ENCODE measurements around the gene ZNF385A.
"Not testable (repeated sequence)": the region's sequence is repeated elsewhere in the genome, so short reads cannot be mapped to it uniquely, and the experiment has no call there.

Gene ZNF385A

DNA sequence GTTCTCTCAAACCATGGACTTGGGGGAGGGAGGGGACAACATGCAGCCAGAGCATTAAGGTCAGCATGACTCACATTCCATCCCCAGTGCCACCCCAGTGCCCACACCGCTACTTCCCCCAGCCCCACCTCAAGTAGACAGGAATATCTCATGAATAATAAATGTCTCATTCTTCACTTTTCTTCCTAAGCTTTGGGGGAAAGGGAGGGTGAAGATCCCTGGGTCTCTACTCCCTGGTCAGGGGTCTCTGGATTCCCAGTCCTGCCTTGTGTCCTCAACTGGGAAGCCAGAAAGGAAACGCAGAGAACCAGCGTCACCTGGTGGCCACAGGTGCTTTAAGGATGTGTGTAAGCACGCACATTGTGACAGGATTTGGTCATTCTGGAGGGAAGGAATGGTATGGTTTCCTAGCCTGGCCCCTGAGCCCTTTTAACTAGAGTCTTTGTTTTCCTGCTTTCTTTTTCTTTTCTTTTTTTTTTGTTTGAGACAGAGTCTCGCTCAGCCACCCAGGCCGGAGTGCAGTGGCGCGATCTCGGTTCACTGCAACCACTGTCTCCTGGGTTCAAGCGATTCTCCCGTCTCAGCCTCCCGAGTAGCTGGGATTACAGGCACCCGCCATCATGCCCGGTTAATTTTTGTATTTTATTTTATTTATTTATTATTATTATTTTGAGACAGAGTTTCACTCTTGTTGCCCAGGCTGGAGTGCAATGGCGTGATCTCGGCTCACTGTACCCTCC lies 23.6 kb downstream of the ZNF385A start:
- DNase-seq = peak; percentile 71
- in situ Hi-C loops (cut with MboI; ENCODE audit: low pct_unique_long_range_greater_than_20kb, low sequenced_read_pairs) = no loop called here

DNA sequence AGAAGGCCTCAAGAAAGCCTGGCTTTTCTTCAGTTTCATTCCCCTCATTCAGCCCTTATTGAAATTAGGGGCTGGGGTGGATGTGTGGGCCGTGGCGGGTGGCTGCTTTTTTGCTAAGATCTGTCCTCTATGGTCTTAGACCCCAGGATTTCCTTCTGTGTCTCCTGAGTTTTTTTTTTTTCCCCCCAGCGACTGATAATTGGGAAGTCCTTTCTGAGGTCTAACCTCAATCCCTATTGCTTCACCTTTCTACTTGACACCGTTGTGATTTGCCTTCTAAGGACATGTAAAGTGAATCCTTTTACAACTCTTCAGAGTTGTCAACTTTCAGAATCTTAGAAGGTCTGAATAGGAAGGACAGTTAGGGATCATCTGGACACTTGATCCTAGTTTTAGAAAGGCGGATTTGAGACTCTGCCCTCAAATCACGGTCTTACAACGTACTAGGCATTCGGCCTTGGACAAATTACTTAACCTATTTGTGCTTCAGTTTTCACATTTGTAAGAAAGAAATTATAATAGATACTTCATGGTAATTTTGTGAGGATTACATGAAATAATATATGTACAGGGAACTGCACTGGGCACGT lies 24.7 kb downstream of the ZNF385A start:
- in situ Hi-C loops (cut with MboI; ENCODE audit: low pct_unique_long_range_greater_than_20kb, low sequenced_read_pairs) = no loop called here
- DNase-seq = no peak

GRCh38 chr12:54358945-54359761 lies 25.4 kb downstream of the ZNF385A start:
- in situ Hi-C loops (cut with MboI; ENCODE audit: low pct_unique_long_range_greater_than_20kb, low sequenced_read_pairs) = no loop called here
- peak; percentile 98 for DNase-seq

DNA sequence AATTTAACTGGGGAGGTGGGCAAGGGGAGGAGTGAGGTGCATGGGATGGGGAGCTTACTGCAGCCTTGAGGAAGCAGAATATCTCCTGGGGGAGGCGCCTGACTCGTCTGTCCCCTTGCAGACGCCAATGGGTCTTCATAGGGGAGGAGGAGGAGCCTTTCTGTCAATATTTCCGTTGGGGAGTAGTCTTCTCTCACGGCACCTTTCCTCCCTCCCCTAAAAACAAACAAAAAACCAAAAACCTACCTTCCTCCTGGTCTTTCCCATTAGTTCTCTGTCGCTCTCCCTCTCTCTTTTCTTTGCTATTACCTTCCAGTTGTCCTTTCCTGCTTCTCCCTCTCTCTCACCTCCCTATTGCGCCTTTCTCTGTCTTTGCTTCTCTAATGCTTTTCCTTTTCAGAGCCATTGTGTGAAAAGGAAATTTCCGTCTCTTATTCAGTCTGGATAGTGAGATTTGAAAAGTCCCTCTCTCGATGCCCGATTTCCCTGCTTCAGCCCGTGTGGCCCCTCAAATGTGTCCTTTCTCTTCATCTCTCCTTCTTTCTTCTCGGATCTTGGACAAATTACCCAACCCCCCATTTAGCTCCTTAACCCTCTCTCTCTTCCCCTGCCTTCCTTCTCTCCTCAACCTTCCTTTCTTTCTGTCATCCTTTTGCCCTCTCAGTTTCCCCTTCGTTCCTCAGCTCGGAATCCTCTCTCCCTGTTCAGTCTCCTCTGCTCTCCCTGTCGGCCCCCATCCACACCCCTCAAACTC lies 26.2 kb downstream of the ZNF385A start:
- in situ Hi-C loops (cut with MboI; ENCODE audit: low pct_unique_long_range_greater_than_20kb, low sequenced_read_pairs) = no loop called here
- peak; percentile 72 for DNase-seq

- in situ Hi-C loops (cut with MboI; ENCODE audit: low pct_unique_long_range_greater_than_20kb, low sequenced_read_pairs) = no loop called here
- DNase-seq = no peak
These were observed 26.9 kb downstream of the ZNF385A start for GRCh38 chr12:54357506-54358190.

DNA sequence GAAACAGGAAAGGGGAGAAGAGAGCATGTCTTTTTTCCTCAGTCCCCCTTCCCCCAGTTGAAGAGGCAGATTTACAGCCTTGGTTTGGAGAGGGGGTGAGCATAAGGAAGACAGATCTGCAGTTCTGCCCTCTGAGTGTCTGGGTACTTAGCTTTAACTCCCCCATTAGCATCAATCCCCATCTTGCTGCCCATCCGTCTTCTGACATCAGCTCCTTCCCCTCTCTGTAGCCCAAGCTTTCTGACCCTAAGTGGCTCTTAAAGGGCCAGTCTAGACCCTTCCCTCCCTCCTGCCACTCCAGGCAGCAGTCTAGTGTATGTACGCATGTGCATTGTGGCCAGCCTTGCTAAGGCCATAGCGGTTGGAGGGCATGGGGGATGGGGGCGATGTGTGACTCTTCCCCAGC lies 27.6 kb downstream of the ZNF385A start:
- in situ Hi-C loops (cut with MboI; ENCODE audit: low pct_unique_long_range_greater_than_20kb, low sequenced_read_pairs) = no loop called here

DNA sequence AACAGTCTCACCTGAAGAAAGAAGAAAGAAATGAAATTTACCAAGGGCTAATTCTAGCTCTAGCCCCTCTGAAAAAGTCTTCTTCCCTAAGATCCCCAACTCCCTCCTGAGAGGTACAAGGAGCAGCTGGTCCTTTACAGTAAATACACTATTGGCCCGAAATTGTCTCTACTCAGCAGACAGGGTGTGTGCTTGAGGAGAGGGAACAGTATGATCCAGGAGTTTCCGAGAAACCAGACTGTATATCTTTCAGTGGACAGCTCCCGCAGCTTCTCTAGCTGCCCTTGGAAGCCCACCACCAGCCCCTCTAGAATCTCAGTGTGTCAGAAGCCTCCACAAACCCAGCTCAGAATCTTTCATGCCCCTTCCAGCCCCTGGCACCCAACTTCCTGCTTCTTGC lies 28.3 kb downstream of the ZNF385A start:
- DNase-seq = no peak
- in situ Hi-C loops (cut with MboI; ENCODE audit: low pct_unique_long_range_greater_than_20kb, low sequenced_read_pairs) = no loop called here

More for the DNA sequence above, 27.6 kb downstream of the ZNF385A start:
- DNase-seq = no peak

GRCh38 chr12:54355104-54355815 lies 29.3 kb downstream of the ZNF385A start:
- in situ Hi-C loops (cut with MboI; ENCODE audit: low pct_unique_long_range_greater_than_20kb, low sequenced_read_pairs) = no loop called here
- DNase-seq = no peak

DNA sequence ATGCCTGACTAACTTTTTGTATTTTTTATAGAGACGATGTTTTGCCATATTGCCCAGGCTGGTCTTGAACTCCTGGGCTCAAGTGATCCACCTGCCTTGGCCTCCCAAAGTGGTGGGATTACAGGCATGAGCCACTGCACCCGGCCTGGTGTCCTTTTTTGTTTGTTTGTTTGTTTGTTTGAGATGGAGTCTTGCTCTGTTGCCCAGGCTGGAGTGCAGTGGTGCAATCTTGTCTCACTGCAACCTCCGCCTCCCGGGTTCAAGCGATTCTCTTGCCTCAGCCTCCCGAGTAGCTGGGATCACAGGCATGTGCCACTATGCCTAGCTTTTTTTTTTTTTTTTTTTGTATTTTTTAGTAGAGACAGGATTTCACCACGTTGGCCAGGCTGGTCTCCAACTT lies 30.3 kb downstream of the ZNF385A start:
- DNase-seq; in situ Hi-C loops (cut with MboI; ENCODE audit: low pct_unique_long_range_greater_than_20kb, low sequenced_read_pairs): not testable (repeated sequence)

- in situ Hi-C loops (cut with MboI; ENCODE audit: low pct_unique_long_range_greater_than_20kb, low sequenced_read_pairs) = no loop called here
- DNase-seq = no peak
These were observed 31.4 kb downstream of the ZNF385A start for GRCh38 chr12:54352891-54353874.

- in situ Hi-C loops (cut with MboI; ENCODE audit: low pct_unique_long_range_greater_than_20kb, low sequenced_read_pairs) = no loop called here
- DNase-seq = no peak
These were observed 32.5 kb downstream of the ZNF385A start for GRCh38 chr12:54352022-54352531.

- DNase-seq = no peak
- in situ Hi-C loops (cut with MboI; ENCODE audit: low pct_unique_long_range_greater_than_20kb, low sequenced_read_pairs) = no loop called here
These were observed 33.2 kb downstream of the ZNF385A start for GRCh38 chr12:54351341-54351740.

DNA sequence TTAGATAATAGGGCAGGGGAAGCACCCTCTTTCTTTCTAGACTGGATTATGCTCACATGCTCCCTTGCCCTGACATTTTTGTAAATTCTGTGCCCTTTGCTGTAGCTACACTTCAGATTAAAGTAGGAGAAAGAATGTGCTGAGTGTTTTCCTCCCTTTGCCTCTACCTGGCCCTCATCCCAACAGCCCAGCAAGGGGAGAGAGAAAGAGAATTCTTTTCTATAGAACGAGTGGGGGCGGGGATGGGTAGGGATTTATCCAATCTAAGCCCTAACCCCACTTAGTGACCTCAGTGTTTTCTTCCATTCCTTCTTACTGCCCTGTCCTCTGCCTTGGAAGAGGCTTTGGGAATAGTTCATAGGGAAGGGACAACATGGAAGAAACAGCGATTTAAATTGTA lies 33.8 kb downstream of the ZNF385A start:
- DNase-seq = no peak
- in situ Hi-C loops (cut with MboI; ENCODE audit: low pct_unique_long_range_greater_than_20kb, low sequenced_read_pairs) = no loop called here

- in situ Hi-C loops (cut with MboI; ENCODE audit: low pct_unique_long_range_greater_than_20kb, low sequenced_read_pairs) = no loop called here
- no peak for DNase-seq
These were observed 34.9 kb downstream of the ZNF385A start for GRCh38 chr12:54349679-54350078.

GRCh38 chr12:54349036-54349435 lies 35.5 kb downstream of the ZNF385A start:
- no peak for DNase-seq
- in situ Hi-C loops (cut with MboI; ENCODE audit: low pct_unique_long_range_greater_than_20kb, low sequenced_read_pairs) = no loop called here

DNA sequence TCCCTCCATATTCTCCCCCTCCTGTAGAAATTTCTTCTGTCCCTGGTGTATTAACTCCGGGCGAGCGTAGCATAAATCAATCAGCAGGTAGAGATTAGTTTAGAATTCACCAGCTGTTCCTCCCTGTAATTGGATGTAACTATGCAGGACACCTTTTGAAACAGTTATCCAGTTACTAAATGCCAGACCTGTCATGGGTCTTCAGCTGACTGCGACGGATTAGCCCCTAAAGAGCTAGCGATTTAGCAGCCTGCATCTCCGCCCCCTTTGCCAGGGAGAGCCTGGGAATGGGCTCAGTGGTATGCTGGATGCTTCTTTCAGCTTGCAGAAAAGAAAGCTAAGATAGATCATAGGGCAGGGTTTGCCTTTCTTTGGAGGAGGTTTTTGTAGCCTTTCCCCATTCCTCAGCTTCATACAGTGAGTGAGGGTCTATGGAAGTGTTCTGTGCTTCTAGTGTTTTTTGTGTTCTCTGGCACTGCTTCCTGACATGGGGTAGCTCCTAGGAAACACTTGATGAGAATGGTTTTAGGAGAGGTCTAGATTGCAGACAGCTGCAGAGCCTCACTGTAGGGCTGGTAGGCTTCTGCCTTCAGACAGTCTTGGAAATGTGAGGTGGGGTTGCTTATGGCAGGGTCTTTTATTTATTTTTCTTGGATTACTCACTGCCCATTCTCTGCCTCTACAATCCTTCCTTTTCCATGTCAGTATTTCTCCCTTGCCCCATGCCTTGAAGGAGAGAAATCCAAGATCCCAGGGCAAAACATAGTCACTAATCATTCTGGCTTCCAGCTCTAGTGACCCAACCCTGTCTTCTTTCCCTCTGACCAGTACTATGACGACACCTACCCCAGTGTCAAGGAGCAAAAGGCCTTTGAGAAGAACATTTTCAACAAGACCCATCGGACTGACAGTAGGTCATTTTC lies 42.9 kb downstream of the ZNF385A start:
- in situ Hi-C loops (cut with MboI; ENCODE audit: low pct_unique_long_range_greater_than_20kb, low sequenced_read_pairs) = no loop called here
- DNase-seq = no peak
